ENCODE results near the gene ZNF138.

- TF ChIP-seq CTCF (IDR thresholded peaks at IDR 0.05; ENCODE audit: control extremely low read depth in 1 of 3, insufficient read depth in 1 of 3, low read depth in 1 of 3, low read length in 3 of 3) (no peak), HDAC2 (IDR thresholded peaks at IDR 0.05; ENCODE audit: borderline replicate concordance in 1 of 2, low read depth in 2 of 2, low read length in 2 of 2) (no peak), JUND (IDR thresholded peaks at IDR 0.05; ENCODE audit: low read length) (no peak)
These were observed 40.8 kb downstream of the ZNF138 start for GRCh38 chr7:64834989-64835388.
